Activated CD8-positive, alpha-beta memory T cell treated with anti-CD3 and anti-CD28 coated beads for 36 hours (primary cell): ENCODE data around the gene PLCB1. TPM values are rescaled to one million over a fixed set of nuclear protein-coding genes. Genes with fewer than 3 reads are reported as not detected.

Experiments
- CTCF ChIA-PET: fragments of 350-600 bp; sonication (Branson Sonifier 250); formaldehyde crosslinking; loops from one replicate; lab custom pipeline; 2021; ENCODE audit warnings: antibody characterized with exemption; lab: Charles Lee
- POLR2A ChIA-PET: fragments of 350-600 bp; sonication (Branson Sonifier 250); formaldehyde crosslinking; loops from one replicate; lab custom pipeline; 2021; ENCODE audit warnings: antibody characterized with exemption; lab: Charles Lee
- total RNA-seq, 2 experiments: library from RNA; stranded (reverse); gene quantifications; one replicate each; pipeline ENCODE4 v1.2.3, GENCODE V29; 2021

Gene PLCB1
- total RNA-seq, 2 experiments from 2014 or later = 9.8 to 12.8 TPM

DNA sequence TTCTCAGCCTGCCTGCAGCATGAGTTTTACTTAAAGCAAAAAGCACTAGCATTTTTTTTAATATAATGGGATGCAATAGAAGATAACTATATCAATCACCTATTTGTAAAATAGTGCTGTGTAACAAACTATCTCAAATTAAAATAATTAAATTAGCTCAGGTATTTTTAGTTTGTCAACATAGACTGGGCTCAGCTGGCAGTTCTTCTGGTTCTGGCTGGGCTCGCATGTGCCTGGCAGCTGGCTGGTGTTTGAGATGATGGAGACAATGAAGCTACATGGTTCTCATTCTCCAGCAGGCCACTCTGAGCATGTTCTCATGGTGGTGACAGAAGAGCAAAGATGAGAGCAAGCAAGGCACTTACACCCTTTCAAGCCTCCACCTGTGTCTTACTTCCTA, 181.0 kb downstream of the PLCB1 start:
- ChIA-PET POLR2A (no interaction called here), CTCF (no interaction called here)

DNA sequence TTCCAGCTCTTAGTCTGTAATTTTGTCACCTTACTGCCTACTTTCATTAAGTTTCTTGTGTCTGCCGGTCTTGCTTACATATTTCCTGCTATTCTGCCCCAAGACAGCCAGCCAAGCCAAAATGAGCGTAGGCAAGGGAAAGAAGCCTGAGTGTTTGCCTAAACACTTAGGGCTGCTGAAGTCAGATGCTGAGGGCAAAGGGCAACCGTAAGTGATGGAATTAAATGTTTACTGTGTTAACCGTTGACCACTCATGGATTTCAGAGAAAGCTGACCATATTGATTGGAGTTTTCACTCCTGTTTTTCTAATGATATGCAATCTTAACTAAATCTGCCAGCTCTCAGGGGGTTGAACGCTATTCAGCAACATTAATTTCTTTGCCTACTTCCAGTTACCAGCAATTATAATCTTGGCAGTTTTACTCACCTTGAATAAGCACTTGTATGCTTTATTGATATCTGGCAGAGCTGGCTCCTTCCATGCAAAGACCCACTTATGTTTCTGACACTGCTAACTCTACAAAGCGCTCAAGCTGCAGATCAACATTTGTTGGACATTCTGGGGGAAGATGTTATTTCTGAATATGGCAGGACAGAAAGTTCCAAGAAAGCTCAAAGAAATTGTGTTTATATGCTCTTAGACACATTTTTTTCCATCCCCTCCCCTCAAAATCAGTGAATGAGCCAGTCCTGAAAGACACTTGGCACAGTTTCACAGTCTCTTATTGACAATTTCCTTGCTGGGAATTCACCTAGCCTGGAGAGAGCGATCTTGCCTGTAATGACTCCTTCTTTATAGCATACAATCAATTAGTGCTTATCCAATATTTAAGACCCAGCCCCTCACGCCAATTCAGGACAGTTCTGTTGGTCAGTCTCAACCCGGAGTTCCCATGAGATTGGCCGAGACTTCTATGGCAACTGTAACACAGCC, 183.8 kb downstream of the PLCB1 start:
- ChIA-PET CTCF (no interaction called here), POLR2A (no interaction called here)

DNA sequence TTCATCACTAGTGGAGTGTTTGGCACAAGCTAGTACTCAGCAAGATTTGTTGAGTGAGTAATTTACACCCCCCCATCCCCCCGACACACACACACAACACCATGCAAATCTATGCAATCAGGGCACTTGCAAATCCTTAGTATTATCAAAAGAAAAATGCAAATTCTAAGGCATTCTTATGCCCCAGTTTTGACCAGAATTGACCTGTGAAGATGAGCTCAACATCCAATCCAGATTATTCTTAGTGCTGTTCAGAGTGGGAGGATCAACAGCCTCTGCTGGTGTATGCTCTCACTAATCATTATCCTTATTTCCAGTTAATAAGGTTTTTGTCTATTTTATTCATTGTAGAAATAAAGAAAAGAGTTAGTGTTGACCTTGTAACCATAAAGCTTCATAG, 185.4 kb downstream of the PLCB1 start:
- POLR2A ChIA-PET = no interaction called here
- CTCF ChIA-PET = no interaction called here

DNA sequence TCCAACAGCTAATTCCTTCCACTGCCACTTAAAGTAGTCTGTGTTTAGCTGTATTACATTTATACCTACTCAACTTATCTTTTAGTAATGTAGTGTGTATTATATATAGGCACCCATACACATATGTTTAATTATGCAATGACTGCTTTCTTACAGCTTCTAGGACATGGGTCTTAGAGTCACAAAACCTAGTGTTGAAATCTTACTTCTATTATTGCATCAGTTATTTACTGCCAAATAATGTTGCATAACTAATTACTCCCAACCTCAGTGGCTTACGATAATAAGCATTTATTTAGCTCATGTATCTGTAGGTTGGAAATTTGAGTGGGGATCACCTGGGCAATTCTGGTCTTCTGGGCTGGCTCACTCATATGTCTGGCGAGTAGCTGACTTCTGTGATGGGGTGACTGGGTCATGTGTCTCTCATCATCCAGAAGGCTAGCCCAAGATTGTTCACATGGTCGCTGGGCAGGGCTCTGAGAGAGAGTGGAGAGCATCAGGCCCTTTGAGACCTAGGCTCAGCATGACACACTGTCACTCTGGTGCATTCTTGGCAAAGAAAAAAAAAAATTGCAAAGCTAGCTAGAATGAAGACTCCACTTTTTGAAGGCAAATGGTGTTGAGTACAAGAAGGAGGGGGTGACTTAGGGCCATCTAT, 187.0 kb downstream of the PLCB1 start:
- CTCF ChIA-PET = no interaction called here
- POLR2A ChIA-PET = no interaction called here

DNA sequence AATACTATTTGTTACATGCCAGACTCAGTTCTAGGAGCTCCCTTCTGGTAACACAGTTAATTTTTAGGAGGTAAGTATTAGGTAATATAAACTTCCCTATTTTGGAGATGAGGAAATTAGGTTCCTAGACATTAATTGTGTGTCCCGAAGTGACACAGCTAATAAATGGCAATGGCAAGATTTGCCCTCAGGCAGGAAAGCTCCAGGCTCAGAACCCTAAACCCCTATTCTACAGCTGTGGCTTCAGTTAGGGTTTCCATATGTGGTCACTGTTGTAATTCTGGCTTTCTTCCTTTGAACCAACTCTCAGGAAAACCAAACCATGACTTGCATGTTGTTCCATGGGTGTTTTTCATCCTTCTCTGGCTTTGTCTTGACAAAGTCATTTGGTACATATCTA, 188.2 kb downstream of the PLCB1 start:
- ChIA-PET CTCF (no interaction called here), POLR2A (no interaction called here)

DNA sequence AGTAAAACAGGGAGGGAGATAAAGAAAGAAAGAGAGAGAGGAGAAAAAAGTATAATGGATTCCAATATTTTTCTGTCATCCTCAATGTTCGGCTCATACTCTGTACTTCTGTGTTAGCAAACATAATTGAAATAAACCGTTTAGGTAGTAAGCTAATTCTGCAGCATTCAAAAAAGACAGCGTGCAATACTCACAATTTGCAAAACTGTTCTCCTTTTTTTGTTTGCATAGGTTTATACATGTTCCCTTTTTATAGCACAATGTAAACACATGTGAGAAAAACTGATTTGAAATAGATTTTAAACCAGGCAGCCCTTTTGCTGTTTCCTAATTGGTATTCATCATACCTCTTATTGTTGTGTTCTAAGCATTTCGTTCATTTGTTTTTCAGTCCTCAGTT, 188.9 kb downstream of the PLCB1 start:
- CTCF ChIA-PET = no interaction called here

DNA sequence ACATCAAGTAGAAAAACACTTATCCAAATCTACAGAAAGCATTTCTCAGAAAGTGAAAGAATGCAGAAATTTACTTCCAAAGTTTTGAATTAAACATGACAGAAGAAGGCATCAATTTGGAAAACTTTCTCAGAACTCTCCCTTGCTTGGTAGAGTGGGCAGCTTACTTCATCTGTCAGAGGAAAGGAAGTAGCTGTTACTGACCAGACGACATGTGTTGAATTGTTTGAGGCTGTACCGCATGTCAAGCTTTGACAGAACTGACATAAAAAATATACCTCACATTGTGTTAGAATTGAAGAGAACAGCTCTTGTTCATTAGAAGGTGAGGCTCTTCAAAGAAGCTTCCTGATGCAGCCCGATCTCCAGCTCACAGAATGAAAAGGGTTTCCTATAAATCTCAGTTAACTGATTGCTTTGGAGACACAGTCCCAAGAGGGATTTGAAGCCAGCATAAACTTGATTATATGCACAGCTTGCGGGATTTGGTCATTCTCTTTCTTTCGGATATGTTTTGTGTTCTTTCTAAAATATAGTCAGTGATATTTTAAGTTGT, 190.7 kb downstream of the PLCB1 start:
- ChIA-PET CTCF (no interaction called here), POLR2A (no interaction called here)

More for the DNA sequence above, 188.9 kb downstream of the PLCB1 start:
- POLR2A ChIA-PET = no interaction called here

DNA sequence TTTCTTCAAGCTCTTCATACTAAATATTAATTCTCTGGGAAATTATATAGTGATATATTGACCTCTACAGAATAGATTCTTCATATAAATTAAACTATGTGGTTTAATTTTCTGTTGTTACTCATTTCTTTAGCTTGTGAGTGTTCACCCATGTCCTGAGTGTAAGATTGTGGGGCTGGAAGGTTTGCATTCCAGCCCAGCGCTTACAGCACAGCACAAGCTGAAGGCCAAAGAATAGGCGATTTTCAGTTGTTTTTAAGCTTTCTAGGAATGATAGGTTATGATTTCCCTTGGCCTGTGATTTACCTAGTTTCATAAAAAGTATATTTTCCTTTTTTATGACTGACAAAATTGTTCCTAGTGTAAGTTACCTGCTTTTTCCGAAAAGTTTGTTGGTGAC, 194.1 kb downstream of the PLCB1 start:
- CTCF ChIA-PET = no interaction called here
- POLR2A ChIA-PET = no interaction called here

DNA sequence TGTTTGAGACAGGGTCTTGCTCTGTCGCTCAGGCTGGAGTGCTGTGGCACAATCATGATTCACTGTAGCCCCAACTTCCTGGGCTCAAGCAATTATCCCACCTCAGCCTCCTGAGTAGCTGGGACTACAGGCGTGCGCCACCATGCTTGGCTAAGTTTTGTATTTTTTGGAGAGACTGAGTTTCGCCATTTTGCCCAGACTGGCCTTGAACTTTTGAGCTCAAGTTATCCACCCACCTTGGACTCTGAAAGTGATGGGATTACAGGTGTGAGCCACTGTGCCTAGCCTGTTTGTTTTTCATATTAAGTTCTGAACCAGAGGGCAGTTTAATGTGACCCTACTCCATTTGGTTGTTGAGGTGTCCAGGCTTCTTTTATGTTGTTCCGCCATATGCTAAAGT, 194.8 kb downstream of the PLCB1 start:
- ChIA-PET POLR2A (no interaction called here), CTCF (no interaction called here)

DNA sequence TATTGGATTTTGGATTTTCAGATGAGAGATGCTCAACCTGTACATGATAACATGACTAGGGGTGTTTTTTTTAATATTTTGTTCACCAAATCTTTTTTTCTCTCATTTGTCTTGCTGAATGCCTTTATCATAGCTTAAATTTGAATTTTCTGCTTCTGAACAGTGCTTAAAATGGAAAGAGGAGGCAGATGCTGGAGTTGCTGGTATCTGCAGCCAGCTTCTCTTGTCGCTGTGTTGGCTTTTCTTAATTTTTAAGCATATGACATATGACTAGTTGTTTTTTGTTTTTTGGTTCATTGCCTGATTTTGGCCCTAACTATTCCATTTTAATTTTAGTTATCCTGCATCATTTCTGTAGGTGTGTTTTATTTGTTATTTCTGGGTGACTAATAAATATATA, 196.1 kb downstream of the PLCB1 start:
- ChIA-PET POLR2A (no interaction called here), CTCF (no interaction called here)

DNA sequence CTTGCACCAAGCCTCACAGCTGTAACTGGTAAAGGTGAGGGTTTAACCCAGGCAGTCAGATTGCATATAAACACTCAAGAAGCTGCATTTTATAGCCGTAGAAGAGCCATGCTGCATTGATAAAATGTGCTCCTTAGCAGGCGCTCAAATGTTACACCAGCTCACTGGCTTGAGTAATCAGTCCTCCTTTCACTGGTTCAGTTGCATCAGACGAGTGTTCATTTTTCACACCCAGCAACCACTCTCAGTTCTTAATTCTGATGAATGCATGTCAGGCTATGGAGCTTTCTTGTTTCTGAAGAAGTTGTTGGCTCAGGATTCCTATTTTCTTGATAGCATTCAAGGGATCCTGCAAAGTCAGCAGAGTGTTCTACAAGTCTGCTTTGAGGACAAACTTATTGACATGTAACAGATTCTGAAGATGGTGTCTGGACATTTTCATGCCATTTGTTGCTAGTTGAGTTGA, 198.3 kb downstream of the PLCB1 start:
- CTCF ChIA-PET = interaction anchor here (0.6 kb wide), 1 partner anchor 58 kb away, joined by 3 read pairs; no protein-coding TSS in a partner anchor
- POLR2A ChIA-PET = no interaction called here

DNA sequence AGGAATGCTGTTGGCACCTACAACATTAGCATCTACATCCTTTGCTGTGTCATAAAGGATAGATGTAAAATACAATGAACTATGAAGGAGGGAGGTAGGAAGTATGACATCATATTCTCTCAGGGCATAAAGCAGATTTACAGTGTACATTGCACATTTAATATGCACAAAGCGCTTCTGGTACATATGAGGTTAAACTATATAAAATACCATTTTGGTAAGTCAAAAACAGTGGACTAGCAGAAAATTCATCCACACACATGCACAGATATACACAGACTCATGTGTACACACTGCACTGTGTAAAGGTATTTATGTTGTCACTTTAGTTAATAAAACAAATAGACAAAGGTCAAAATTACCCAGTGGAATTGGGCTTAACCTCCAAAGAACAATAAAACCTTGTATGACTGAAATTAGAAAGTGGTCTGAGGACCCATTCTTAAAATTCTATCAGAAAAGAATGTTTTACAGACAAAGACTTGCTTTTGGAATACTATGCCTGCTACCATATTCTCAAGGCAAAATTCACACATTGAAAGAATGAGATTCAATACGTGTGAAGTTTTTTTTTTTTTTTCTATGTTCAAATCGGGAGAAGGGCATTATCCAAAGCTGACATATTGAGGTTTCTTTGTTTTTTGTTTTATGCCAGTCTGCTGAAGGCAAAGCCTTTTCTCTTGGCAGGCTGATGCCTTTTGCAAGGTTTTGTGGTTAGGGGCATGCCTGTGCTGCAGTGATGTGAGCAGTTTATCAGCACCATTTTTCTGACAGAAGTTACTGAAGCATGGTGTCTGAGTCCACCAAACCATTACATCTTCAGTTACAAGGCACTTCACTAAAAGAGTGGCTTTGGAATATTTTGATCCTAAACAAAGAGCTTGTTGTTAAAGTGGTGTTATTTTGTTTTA, 199.0 kb downstream of the PLCB1 start:
- POLR2A ChIA-PET = no interaction called here
- CTCF ChIA-PET = no interaction called here

DNA sequence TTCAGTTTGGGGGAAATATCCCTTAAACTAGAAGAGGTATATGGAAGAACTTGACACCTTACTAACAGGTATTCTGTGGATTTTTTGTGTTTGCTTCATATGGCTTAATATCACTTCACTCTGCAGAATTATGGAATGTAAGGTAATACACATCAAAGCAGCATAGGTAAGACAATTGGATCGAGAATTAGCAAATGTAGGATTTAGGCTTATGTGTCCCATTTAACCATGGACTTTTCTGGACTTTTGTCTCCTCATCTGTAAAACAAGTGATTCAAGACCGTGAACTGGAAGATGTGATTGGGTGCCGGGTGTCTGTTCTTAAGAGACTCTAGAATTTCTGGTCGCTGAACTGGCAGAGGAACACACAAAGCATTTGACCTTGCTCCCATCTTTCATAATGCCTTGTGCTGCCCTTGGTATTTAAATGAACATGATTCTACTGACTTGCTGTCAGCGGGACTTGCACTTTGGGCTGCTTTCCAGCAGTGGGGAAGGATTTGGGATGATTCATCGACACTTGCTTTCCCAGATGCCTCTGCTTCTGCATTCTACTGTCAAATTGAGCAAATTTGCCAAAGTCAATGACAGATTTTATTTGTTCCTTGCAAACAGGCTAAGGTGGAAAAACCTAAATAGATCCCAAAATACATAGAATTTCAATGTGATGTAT, 199.8 kb downstream of the PLCB1 start:
- CTCF ChIA-PET = no interaction called here
- POLR2A ChIA-PET = no interaction called here

DNA sequence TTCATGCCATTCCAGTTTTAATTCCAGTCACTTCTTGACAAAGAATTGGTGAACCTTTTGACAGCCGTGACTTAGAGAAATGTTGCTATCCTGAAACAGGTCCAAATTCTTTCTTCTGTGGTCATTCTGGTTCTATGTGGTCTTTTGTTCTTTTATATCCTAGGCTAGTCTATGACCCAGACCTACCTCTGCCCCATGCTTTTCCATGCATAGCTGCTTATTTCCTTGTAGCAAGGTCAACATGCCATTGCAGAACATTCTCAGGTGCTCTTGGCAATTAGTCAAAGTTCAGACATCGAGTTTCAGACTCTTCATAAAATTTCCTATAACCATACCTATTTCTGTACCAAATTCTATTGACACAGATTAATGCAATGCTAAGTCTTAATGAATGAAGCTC, 202.6 kb downstream of the PLCB1 start:
- CTCF ChIA-PET = no interaction called here
- POLR2A ChIA-PET = no interaction called here

DNA sequence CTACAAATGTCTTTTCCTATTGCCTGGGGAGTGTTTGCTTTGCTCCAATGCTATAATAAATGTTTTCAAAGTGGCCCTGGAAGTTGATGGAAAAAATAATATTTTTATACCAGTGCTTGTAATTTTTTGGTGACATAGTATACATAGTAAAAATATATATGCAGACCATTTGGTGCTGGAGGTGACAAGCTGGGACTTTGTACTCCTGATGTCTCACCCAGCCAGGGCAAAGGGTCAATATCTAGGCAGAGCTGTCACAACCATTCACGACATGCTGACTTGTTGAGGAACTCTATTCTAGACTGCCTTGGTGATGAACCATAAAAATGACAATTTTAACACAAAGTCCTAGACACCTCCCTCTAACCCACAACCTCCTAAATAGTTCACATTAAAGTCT, 203.0 kb downstream of the PLCB1 start:
- POLR2A ChIA-PET = no interaction called here
- CTCF ChIA-PET = no interaction called here

DNA sequence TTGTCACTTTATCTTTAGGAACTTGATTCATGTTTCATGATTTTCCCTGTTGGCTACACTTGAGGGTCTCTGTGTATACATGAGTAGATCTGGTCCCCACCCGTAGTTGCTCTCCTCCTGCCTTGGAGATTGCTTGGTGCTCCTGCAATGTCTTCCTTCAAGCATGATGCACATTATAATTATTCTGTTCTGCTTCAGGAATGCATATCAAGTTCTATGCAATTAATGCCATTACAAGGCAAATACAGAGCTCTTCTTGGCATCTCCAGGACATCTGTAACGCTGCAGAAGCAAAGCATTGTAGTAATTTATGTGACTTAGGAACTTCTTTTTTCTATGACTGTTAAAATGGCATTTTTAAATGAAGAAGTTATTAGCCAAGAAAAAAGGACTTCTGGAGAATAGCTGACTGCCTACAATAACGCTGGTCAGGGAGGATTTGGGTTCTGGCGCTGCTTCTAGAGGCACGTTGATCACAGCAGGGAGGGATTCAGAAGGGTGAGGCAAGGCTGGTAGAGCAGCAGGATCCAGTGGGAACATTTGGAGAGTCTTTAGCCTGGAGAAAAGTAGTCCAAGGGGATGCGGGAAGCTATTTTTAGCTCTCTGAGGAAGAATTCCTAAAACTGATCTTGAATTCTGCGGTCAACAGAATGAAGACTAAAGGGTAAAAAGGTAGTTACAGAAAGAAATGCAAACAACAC, 203.6 kb downstream of the PLCB1 start:
- POLR2A ChIA-PET = no interaction called here
- CTCF ChIA-PET = no interaction called here

DNA sequence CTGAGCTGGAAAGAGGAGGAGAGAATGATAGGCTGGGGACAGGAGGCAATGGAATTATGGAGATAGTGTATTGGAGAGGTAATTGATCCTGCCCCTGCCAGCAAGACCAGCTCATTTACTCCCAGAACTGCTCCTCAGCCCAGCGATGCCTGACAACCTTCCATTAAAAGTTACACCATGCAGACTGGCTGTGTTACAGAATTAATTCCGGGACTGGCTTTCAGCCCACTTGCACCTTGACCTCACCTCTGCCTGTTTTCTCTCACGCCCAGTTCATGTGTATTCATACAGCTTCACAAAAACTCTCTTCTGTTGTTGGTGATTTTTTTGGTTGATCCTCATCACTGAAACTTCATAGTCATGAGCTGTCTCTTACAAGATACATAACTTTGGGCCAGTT, 207.3 kb downstream of the PLCB1 start:
- CTCF ChIA-PET = no interaction called here
- POLR2A ChIA-PET = no interaction called here

DNA sequence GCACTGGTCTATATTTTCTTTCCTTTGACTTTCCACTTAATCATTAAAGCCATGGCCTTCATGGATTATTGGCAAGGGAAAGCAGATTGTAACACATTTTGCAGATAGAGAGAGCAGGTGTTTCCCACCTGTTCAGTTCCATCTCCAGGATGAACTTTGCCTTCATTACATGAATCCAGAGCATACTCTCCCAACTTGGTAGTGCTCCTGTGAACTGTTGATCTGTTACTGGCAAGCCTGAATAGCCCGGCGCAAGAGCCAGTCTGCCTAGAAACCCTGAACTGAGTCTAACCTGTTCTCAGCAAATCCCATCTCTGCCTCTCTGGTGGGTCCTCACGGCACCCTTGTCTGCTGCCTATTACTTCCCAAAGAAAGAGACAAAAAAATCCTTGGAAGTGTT, 210.3 kb downstream of the PLCB1 start:
- ChIA-PET CTCF (no interaction called here), POLR2A (no interaction called here)

DNA sequence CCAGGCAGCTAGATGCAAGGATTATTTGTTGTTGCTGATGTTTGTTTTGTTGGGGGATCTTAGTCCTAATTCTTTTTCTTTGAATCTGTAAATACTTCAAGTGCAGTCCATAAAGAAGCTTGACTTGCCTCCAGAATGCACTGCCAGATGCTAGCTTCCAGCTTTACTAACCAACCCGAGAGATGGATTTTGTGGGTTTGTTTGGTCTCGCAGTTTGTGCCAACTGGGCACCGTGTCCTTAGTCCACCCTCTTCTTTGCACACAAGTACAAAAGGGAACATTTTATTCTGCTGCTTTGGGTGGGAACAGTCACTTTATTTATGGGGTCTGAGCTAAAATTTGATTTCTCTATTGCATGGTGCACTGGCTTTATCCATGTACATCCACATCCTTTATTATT, 212.0 kb downstream of the PLCB1 start:
- POLR2A ChIA-PET = no interaction called here
- CTCF ChIA-PET = no interaction called here
